Esophagus muscularis mucosa (tissue), 4 donors: ENCODE measurements around the gene MGAT4A. TPM values are rescaled to one million over a fixed set of nuclear protein-coding genes. Genes with fewer than 3 reads are reported as not detected.

Experiments
- DNase-seq: peaks from one replicate; pipeline ENCODE4 v3.0.0-alpha.2; 2017; ENCODE audit errors: extremely low spot score
- H3K27ac ChIP-seq, 4 donors: fragments of 200-600 bp; sonication (generic); replicated peaks in 1 of 4; 1 replicate in 3 of 4; 2 replicates in 1 of 4; pipeline ENCODE4 v1.5.1; 2016 to 2019; ENCODE audit warnings: mild to moderate bottlenecking in 1 of 4
- H3K27me3 ChIP-seq, 4 donors: fragments of 200-600 bp; sonication (generic); one replicate each; pipeline versions ENCODE4 v1.5.1 to v1.6.0; 2016 to 2019
- H3K36me3 ChIP-seq, 4 donors: fragments of 200-600 bp; sonication (generic); one replicate each; pipeline ENCODE4 v1.5.1; 2016 to 2019
- H3K4me1 ChIP-seq, 4 donors: fragments of 200-600 bp; sonication (generic); one replicate each; pipeline ENCODE4 v1.5.1; 2016 to 2019
- H3K4me3 ChIP-seq, 4 donors: fragments of 200-600 bp; sonication (generic); 1 replicate in 2 of 4; 2 replicates in 2 of 4; pipeline ENCODE4 v1.5.1; 2016 to 2019; ENCODE audit warnings: mild to moderate bottlenecking in 4 of 4, moderate library complexity in 1 of 4
- H3K9me3 ChIP-seq, 4 donors: fragments of 200-600 bp; sonication (generic); 1 replicate in 3 of 4; 2 replicates in 1 of 4; pipeline ENCODE4 v1.5.1; 2016 to 2019
- CTCF ChIP-seq, 3 experiments: fragments of 200-600 bp in 2 of 3; fragments of 450-650 bp in 1 of 3; sonication (generic) in 2 of 3; IDR thresholded peaks; one replicate each; pipeline ENCODE4 v1.5.1; 2017 to 2019; ENCODE audit warnings: antibody characterized with exemption in 3 of 3, mild to moderate bottlenecking in 2 of 3, moderate library complexity in 1 of 3
- EP300 ChIP-seq: sonication (generic); formaldehyde crosslinking; IDR thresholded peaks from one replicate; pipeline ENCODE4 v1.6.1; 2017; ENCODE audit warnings: antibody characterized with exemption
- POLR2A ChIP-seq: fragments of 450-650 bp; IDR thresholded peaks from one replicate; pipeline ENCODE4 v1.6.1; 2017; ENCODE audit warnings: antibody characterized with exemption, moderate library complexity, mild to moderate bottlenecking, low read depth
- POLR2AphosphoS5 ChIP-seq, 2 donors: sonication (generic); formaldehyde crosslinking; IDR thresholded peaks; one replicate each; pipeline ENCODE4 v1.6.1; 2017; ENCODE audit warnings: antibody characterized with exemption in 2 of 2
- WGBS: methylation state at CpG from one replicate; pipeline ENCODE4 v1.1.5; 2018; 5-methylcytosine and 5-hydroxymethylcytosine counted together
- intact Hi-C: fragments of 100-400 bp; cut with DNase I; formaldehyde crosslinking; loops from one replicate; pipeline ENCODE4 v1.15.1; 2023
- total RNA-seq, 4 donors: library from RNA; depleted of rRNA; stranded (reverse); fragments of >200 nt; gene quantifications; one replicate each; pipeline versions ENCODE4 v1.1.0 to v1.2.1, GENCODE V29; 2016

MGAT4A gene
- total RNA-seq, 4 donors from 2014 or later, result 9.9 to 21.4 (median 15.2) TPM

GRCh38 chr2:98692090-98693054, 38.6 kb downstream of the MGAT4A start:
- WGBS, result 93% methylated on average over 7 of the region's 7 CpGs
- Histone ChIP-seq H3K36me3 (no peaks in the 10 kb centered on the region), H3K4me1 (peaks cover 3 to 27% (median 17%) of the 10 kb centered on the region in 4 donors), H3K27me3 (no peaks in the 10 kb centered on the region), H3K27ac (no peak overlapping the region), H3K9me3 (no peaks in the 10 kb centered on the region), H3K4me3 (no peak overlapping the region)
- TF ChIP-seq POLR2A (no peak), CTCF (IDR thresholded peaks at IDR 0.05) (no peak)
- intact Hi-C loops, result no loop called here
- DNase-seq, result no peak

GRCh38 chr2:98691303-98691702, 39.6 kb downstream of the MGAT4A start:
- no peaks in the 10 kb centered on the region for H3K9me3 ChIP-seq
- no peak for DNase-seq
- WGBS, result 88% methylated on average over 3 of the region's 3 CpGs
- no peak overlapping the region for H3K27ac ChIP-seq
- H3K4me3 ChIP-seq, result no peak overlapping the region
- H3K27me3 ChIP-seq, result no peaks in the 10 kb centered on the region
- intact Hi-C loops, result no loop called here
- H3K4me1 ChIP-seq, result peaks cover 3 to 24% (median 15%) of the 10 kb centered on the region in 4 donors
- TF ChIP-seq CTCF (IDR thresholded peaks at IDR 0.05) (no peak), POLR2A (no peak)
- no peaks in the 10 kb centered on the region for H3K36me3 ChIP-seq

GRCh38 chr2:98685930-98686887, 44.7 kb downstream of the MGAT4A start:
- Histone ChIP-seq H3K27ac (no peak overlapping the region), H3K4me3 (no peak overlapping the region), H3K9me3 (no peaks in the 10 kb centered on the region), H3K27me3 (no peaks in the 10 kb centered on the region), H3K36me3 (no peaks in the 10 kb centered on the region), H3K4me1 (peaks cover 8 to 15% (median 11%) of the 10 kb centered on the region in 4 donors)
- TF ChIP-seq POLR2AphosphoS5 (IDR thresholded peaks at IDR 0.05) (no peak), EP300 (no peak), CTCF (IDR thresholded peaks at IDR 0.05) (no peak), POLR2A (no peak)
- intact Hi-C loops, result no loop called here
- 94% methylated on average over 14 of the region's 14 CpGs for WGBS
- no peak for DNase-seq

GRCh38 chr2:98683728-98684127, 47.2 kb downstream of the MGAT4A start:
- WGBS, result 81% methylated on average over 5 of the region's 5 CpGs
- no peaks in the 10 kb centered on the region for H3K36me3 ChIP-seq
- intact Hi-C loops, result no loop called here
- H3K9me3 ChIP-seq, result no peaks in the 10 kb centered on the region
- no peak for DNase-seq
- no peak overlapping the region for H3K4me3 ChIP-seq
- no peaks in the 10 kb centered on the region for H3K27me3 ChIP-seq
- no peak for TF ChIP-seq POLR2A
- TF ChIP-seq CTCF (IDR thresholded peaks at IDR 0.05), result no peak
- TF ChIP-seq EP300, result no peak
- TF ChIP-seq POLR2AphosphoS5 (IDR thresholded peaks at IDR 0.05), result no peak
- peak overlapping the region in 2 of 4 donors; percentile 23 to 58 for H3K27ac ChIP-seq
- H3K4me1 ChIP-seq, result peaks cover 6 to 12% (median 11%) of the 10 kb centered on the region in 4 donors
